Muscle layer of duodenum (tissue), 2 donors: ENCODE measurements around the gene BTBD8.

Experiments used
- H3K27ac ChIP-seq: one replicate; pipeline ENCODE4 v1.7.0; 2013; ENCODE audit warnings: mild to moderate bottlenecking, low read length
- H3K27me3 ChIP-seq: one replicate; pipeline ENCODE4 v1.7.0; 2013; ENCODE audit warnings: low read depth, mild to moderate bottlenecking, control low read depth, low read length
- H3K36me3 ChIP-seq, 2 donors: one replicate each; pipeline ENCODE4 v1.7.0; 2013; ENCODE audit warnings: low read length in 2 of 2, control low read depth in 1 of 2, mild to moderate bottlenecking in 1 of 2; ENCODE audit not compliant: insufficient read depth in 2 of 2, control insufficient read depth in 1 of 2
- H3K4me1 ChIP-seq, 2 donors: one replicate each; pipeline ENCODE4 v1.7.0; 2013; ENCODE audit warnings: low read length in 2 of 2, mild to moderate bottlenecking in 2 of 2, control low read depth in 1 of 2, moderate library complexity in 1 of 2; ENCODE audit not compliant: insufficient read depth in 2 of 2, control insufficient read depth in 1 of 2
- H3K4me3 ChIP-seq, 2 donors: one replicate each; pipeline ENCODE4 v1.7.0; 2013; ENCODE audit warnings: low read length in 2 of 2, low read depth in 1 of 2, mild to moderate bottlenecking in 1 of 2
- H3K9me3 ChIP-seq, 2 donors: one replicate each; pipeline ENCODE4 v1.7.0; 2013; ENCODE audit warnings: low read length in 2 of 2, control low read depth in 1 of 2, mild to moderate bottlenecking in 1 of 2; ENCODE audit not compliant: control insufficient read depth in 1 of 2
- donor health status: healthy.

Gene BTBD8

GRCh38 chr1:92192246-92192645 is 112.1 kb downstream of the BTBD8 start:
- H3K27ac ChIP-seq, result no peak overlapping the region
- H3K27me3 ChIP-seq, result no peaks in the 10 kb centered on the region
- H3K9me3 ChIP-seq, result no peaks in the 10 kb centered on the region
- no peak overlapping the region for H3K4me3 ChIP-seq
- H3K4me1 ChIP-seq, result no peaks in the 10 kb centered on the region
- H3K36me3 ChIP-seq, result no peaks in the 10 kb centered on the region

GRCh38 chr1:92194511-92194910 is 114.4 kb downstream of the BTBD8 start:
- no peaks in the 10 kb centered on the region for H3K4me1 ChIP-seq
- H3K4me3 ChIP-seq, result no peak overlapping the region
- H3K27me3 ChIP-seq, result no peaks in the 10 kb centered on the region
- H3K36me3 ChIP-seq, result no peaks in the 10 kb centered on the region
- no peak overlapping the region for H3K27ac ChIP-seq
- H3K9me3 ChIP-seq, result no peaks in the 10 kb centered on the region

DNA sequence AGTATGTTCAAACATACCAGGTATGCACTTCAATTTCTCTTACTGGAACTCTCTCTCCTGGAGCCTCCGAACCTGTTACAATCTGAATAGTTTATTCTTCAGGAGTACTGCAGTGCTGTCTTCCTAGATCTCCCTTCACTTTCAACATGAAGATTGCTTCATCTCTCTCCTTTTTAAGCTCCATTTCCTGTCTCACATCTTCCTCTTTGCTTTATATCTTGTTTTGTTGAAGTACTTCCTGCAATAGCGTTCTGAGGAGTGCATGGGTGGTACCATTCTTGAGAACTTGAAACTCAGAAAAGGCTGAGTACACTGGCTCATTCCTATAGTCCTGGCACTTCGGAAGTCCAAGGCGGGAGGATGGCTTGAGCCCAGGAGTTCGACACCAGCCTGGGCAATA is 121.8 kb downstream of the BTBD8 start:
- no peaks in the 10 kb centered on the region for H3K36me3 ChIP-seq
- no peaks in the 10 kb centered on the region for H3K4me1 ChIP-seq
- H3K9me3 ChIP-seq, result peaks cover 0 to 3% of the 10 kb centered on the region in 2 donors
- no peak overlapping the region for H3K4me3 ChIP-seq
- H3K27ac ChIP-seq, result no peak overlapping the region
- no peaks in the 10 kb centered on the region for H3K27me3 ChIP-seq

GRCh38 chr1:92203105-92203504 is 123.0 kb downstream of the BTBD8 start:
- H3K4me3 ChIP-seq, result no peak overlapping the region
- peaks cover 0 to 3% of the 10 kb centered on the region in 2 donors for H3K9me3 ChIP-seq
- no peaks in the 10 kb centered on the region for H3K36me3 ChIP-seq
- no peaks in the 10 kb centered on the region for H3K27me3 ChIP-seq
- H3K4me1 ChIP-seq, result no peaks in the 10 kb centered on the region
- no peak overlapping the region for H3K27ac ChIP-seq

- Histone ChIP-seq H3K4me3 (no peak overlapping the region), H3K27ac (no peak overlapping the region), H3K9me3 (peaks cover 0 to 3% of the 10 kb centered on the region in 2 donors), H3K36me3 (no peaks in the 10 kb centered on the region), H3K27me3 (no peaks in the 10 kb centered on the region), H3K4me1 (no peaks in the 10 kb centered on the region)
Observed at GRCh38 chr1:92210701-92211100, 130.6 kb downstream of the BTBD8 start.

GRCh38 chr1:92211166-92211565 is 131.0 kb downstream of the BTBD8 start:
- H3K9me3 ChIP-seq, result peaks cover 0 to 3% of the 10 kb centered on the region in 2 donors
- H3K4me1 ChIP-seq, result no peaks in the 10 kb centered on the region
- H3K36me3 ChIP-seq, result no peaks in the 10 kb centered on the region
- H3K27ac ChIP-seq, result no peak overlapping the region
- H3K27me3 ChIP-seq, result no peaks in the 10 kb centered on the region
- no peak overlapping the region for H3K4me3 ChIP-seq

- H3K27ac ChIP-seq, result no peak within 1 kb of the TSS
- H3K4me3 ChIP-seq, result no peak within 1 kb of the TSS
- H3K27me3 ChIP-seq, result no peaks in the 10 kb centered on the region
- no peaks in the 10 kb centered on the region for H3K9me3 ChIP-seq
- H3K36me3 ChIP-seq, result no peaks in the 10 kb centered on the region
- no peaks in the 10 kb centered on the region for H3K4me1 ChIP-seq
Observed at GRCh38 chr1:92217721-92218120, 137.6 kb downstream of the BTBD8 start, which contains the start of gene C1orf146. Gene C1orf146 (plus strand): TSS chr1:92217915. CDS start chr1:92231421, 13,506 bp downstream.

GRCh38 chr1:92218559-92218958 is 138.4 kb downstream of the BTBD8 start:
- no peaks in the 10 kb centered on the region for H3K4me1 ChIP-seq
- no peak overlapping the region for H3K27ac ChIP-seq
- no peaks in the 10 kb centered on the region for H3K9me3 ChIP-seq
- no peaks in the 10 kb centered on the region for H3K36me3 ChIP-seq
- H3K27me3 ChIP-seq, result no peaks in the 10 kb centered on the region
- H3K4me3 ChIP-seq, result no peak overlapping the region

- H3K4me1 ChIP-seq, result no peaks in the 10 kb centered on the region
- H3K27me3 ChIP-seq, result no peaks in the 10 kb centered on the region
- H3K36me3 ChIP-seq, result no peaks in the 10 kb centered on the region
- no peak overlapping the region for H3K4me3 ChIP-seq
- no peaks in the 10 kb centered on the region for H3K9me3 ChIP-seq
- no peak overlapping the region for H3K27ac ChIP-seq
Observed at GRCh38 chr1:92219028-92219427, 138.9 kb downstream of the BTBD8 start.

DNA sequence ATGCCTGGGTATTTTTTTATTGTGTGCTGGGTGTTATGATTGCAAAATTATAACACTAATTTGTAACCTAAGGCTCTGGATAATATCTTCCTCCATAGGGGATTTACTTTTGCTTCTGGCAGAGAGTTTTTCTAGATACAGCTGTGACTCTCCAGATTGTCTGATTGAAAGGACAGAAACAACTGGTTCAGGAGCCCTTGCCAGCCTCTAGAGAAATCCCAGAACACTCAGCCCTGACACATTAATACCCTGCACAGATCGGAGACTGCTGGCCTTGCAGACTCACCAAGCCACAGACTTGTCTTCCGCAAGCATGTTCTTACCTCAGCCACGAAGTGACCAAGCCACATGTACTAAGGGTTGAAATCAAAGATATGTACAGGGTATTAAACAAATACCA is 148.3 kb downstream of the BTBD8 start:
- no peaks in the 10 kb centered on the region for H3K9me3 ChIP-seq
- H3K27ac ChIP-seq, result no peak overlapping the region
- no peaks in the 10 kb centered on the region for H3K4me1 ChIP-seq
- H3K36me3 ChIP-seq, result no peaks in the 10 kb centered on the region
- no peak overlapping the region for H3K4me3 ChIP-seq
- no peaks in the 10 kb centered on the region for H3K27me3 ChIP-seq

DNA sequence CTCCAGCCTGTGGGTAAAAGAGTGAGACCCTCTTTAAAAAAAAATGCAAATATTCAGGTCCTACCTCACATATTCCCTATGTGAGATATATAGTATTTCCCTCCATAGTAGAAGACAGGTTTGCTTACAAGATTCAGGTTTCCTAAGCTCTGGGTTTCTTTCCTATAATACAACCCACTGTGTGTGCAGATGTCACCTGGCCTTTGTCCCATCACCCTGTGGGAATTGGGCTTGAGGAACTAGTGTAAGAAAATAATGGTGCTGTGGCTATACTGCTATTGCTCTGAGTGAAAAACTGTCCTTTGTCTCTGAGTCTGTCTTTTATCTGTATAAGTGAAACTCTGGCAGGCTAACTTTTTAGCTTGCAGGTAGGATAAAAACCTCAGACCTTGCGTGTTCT is 150.6 kb downstream of the BTBD8 start:
- H3K9me3 ChIP-seq, result no peaks in the 10 kb centered on the region
- H3K4me1 ChIP-seq, result no peaks in the 10 kb centered on the region
- H3K4me3 ChIP-seq, result no peak overlapping the region
- H3K27me3 ChIP-seq, result no peaks in the 10 kb centered on the region
- H3K27ac ChIP-seq, result no peak overlapping the region
- no peaks in the 10 kb centered on the region for H3K36me3 ChIP-seq
